ENCODE results near the gene C10orf95. TPM values are rescaled to one million over a fixed set of nuclear protein-coding genes. Genes with fewer than 3 reads are reported as not detected.
A peak's percentile ranks its signal among the peaks of the same experiment; 100 is the strongest.

Gene C10orf95
- total and polyA plus RNA-seq, 2 of the 13 experiments (the other 11 are each of a cell fraction or from before 2014, with no cell fraction given), result 0.05 to 0.07 TPM

GRCh38 chr10:102421757-102422512 lies 29.4 kb downstream of the C10orf95 start (continued):
- TF ChIP-seq RAD51 (IDR thresholded peaks at IDR 0.05; ENCODE audit: borderline replicate concordance) (no peak), ZC3H13 (CRISPR knock-in tag; IDR thresholded peaks at IDR 0.05) (peak; percentile 3; the same call in 1 of the 2 replicates), ZSCAN25 (CRISPR knock-in tag; IDR thresholded peaks at IDR 0.05) (no peak), HNRNPLL (IDR thresholded peaks at IDR 0.05; ENCODE audit: low read depth, low read length, poor library complexity, severe bottlenecking) (peak; percentile 64), MTF2 (CRISPR knock-in tag; IDR thresholded peaks at IDR 0.05; ENCODE audit: borderline replicate concordance) (no peak; the same call in 1 of the 2 replicates), KAT8 (CRISPR knock-in tag; IDR thresholded peaks at IDR 0.05) (no peak), ATM (IDR thresholded peaks at IDR 0.05; ENCODE audit: borderline replicate concordance) (no peak), NFE2L2 (IDR thresholded peaks at IDR 0.05; ENCODE audit: low read length) (no peak), SALL1 (CRISPR knock-in tag; IDR thresholded peaks at IDR 0.05) (0 out of 2 replicates have a peak, but pooled peaks have one; percentile 12), SNAPC5 (CRISPR knock-in tag; IDR thresholded peaks at IDR 0.05; ENCODE audit: borderline replicate concordance) (no peak), ZEB1 (IDR thresholded peaks at IDR 0.05; ENCODE audit: insufficient replicate concordance, low read depth) (no peak), DRAP1 (CRISPR knock-in tag; IDR thresholded peaks at IDR 0.05) (0 out of 2 replicates have a peak, but pooled peaks have one; percentile 18), MTERF4 (CRISPR knock-in tag; IDR thresholded peaks at IDR 0.05) (no peak), ZNF580 (CRISPR knock-in tag; IDR thresholded peaks at IDR 0.05; ENCODE audit: borderline replicate concordance, low read depth) (no peak), ZFP1 (CRISPR knock-in tag; IDR thresholded peaks at IDR 0.05) (no peak), U2AF2 (IDR thresholded peaks at IDR 0.05; ENCODE audit: low read depth, low read length) (no peak), ZNF235 (CRISPR knock-in tag; IDR thresholded peaks at IDR 0.05; ENCODE audit: borderline replicate concordance) (no peak; the same call in 1 of the 2 replicates), RBFOX2 (IDR thresholded peaks at IDR 0.05; ENCODE audit: low read depth, low read length) (peak; percentile 76), KDM4B (CRISPR knock-in tag; IDR thresholded peaks at IDR 0.05) (no peak), SNAPC2 (CRISPR knock-in tag; IDR thresholded peaks at IDR 0.05) (0 out of 2 replicates have a peak, but pooled peaks have one; percentile 4), ZNF563 (CRISPR knock-in tag; IDR thresholded peaks at IDR 0.05) (peak; percentile 20; the same call in 1 of the 2 replicates), KDM5A (IDR thresholded peaks at IDR 0.05; ENCODE audit: borderline replicate concordance, low read length) (no peak), TRIM24 (CRISPR knock-in tag; IDR thresholded peaks at IDR 0.05) (no peak), EED (CRISPR knock-in tag; IDR thresholded peaks at IDR 0.05) (no peak), MYPOP (CRISPR knock-in tag; IDR thresholded peaks at IDR 0.05) (peak; percentile 53; the same call in 1 of the 2 replicates), ELF4 (CRISPR knock-in tag; IDR thresholded peaks at IDR 0.05; ENCODE audit: borderline replicate concordance) (no peak), CENPX (CRISPR knock-in tag; IDR thresholded peaks at IDR 0.05) (no peak), ZNF564 (CRISPR knock-in tag; IDR thresholded peaks at IDR 0.05) (no peak), ATF7-NPFF (CRISPR knock-in tag; IDR thresholded peaks at IDR 0.05; ENCODE audit: low read depth) (0 out of 2 replicates have a peak, but pooled peaks have one; percentile 41), ETV6 (CRISPR knock-in tag; conservative IDR thresholded peaks at IDR 0.05) (peak; percentile 57; the same call in 1 of the 2 replicates)
